Right cardiac atrium (tissue), 5 donors: Measurements from ENCODE around the gene TMEM129. TPM values are rescaled to one million over a fixed set of nuclear protein-coding genes. Genes with fewer than 3 reads are reported as not detected.

Source experiments
- ATAC-seq, 2 donors: fragments of 200-7000 bp; cut with Tn5 transposase; one replicate each; pipeline versions ENCODE4 v1.8.0 to v1.9.1; 2020; ENCODE audit warnings: moderate library complexity in 2 of 2, mild to moderate bottlenecking in 1 of 2
- DNase-seq, 3 donors: peaks; one replicate each; pipeline ENCODE4 v3.0.0-alpha.2; 2020
- H3K27ac ChIP-seq: one replicate; pipeline ENCODE4 v1.5.1; 2013; ENCODE audit warnings: mild to moderate bottlenecking, low read length, control low read depth, moderate library complexity
- H3K27me3 ChIP-seq: one replicate; pipeline ENCODE4 v1.6.1; 2013; ENCODE audit not compliant: control insufficient read depth, insufficient read depth
- H3K4me1 ChIP-seq: one replicate; pipeline ENCODE4 v1.6.1; 2013; ENCODE audit warnings: low read length; ENCODE audit not compliant: control insufficient read depth, insufficient read depth
- H3K4me3 ChIP-seq: one replicate; pipeline ENCODE4 v1.5.1; 2013; ENCODE audit warnings: low read length, control low read depth
- H3K9me3 ChIP-seq: one replicate; pipeline ENCODE4 v1.6.1; 2013; ENCODE audit warnings: low read length; ENCODE audit not compliant: control insufficient read depth
- WGBS: extraction: QIAGEN DNeasy Blood & Tissue Kit; methylation state at CpG from one replicate; pipeline ENCODE4 v1.1.7; 2013; 5-methylcytosine and 5-hydroxymethylcytosine counted together
- intact Hi-C, 4 donors: fragments of 100-400 bp; cut with DNase I; formaldehyde crosslinking; loops; one replicate each; pipeline versions ENCODE4 v1.11.0 to v1.14.0; 2022 to 2023
- polyA plus RNA-seq: library from polyadenylated mRNA; stranded (reverse); fragments of 200-250 nt; gene quantifications from one replicate; pipeline ENCODE4 v1.2.3, GENCODE V29; 2013
- total RNA-seq, 4 donors: library from RNA; stranded (reverse); fragmentation: NEBNext Ultra II Directional; extraction: Animal tissue kit (Norgen Biotek cat#: 25700); gene quantifications; one replicate each; pipeline ENCODE4 v1.2.1, GENCODE V29; 2021
- donor health status: healthy with polysubstance abuse.
- donor health status: DM: no; HTN: yes; CAD: no.
- donor health status: DM: no; HTN: no; CAD: no.
- donor health status: DM: no; HTN: yes; CAD: no; lungs with severe emphysema.
- donor health status: DM: yes; HTN: yes; CAD: no.

The TMEM129 gene
- total and polyA plus RNA-seq, 5 donors, result 43.0 to 59.2 (median 49.0) TPM

GRCh38 chr4:1730532-1731135 lies 9.5 kb upstream of the TMEM129 start:
- ATAC-seq (no peak), DNase-seq (peak in 2 of 3 donors; percentile 7 to 25)
- WGBS, result 94% methylated on average over 16 of the region's 16 CpGs
- Histone ChIP-seq H3K9me3 (no peaks in the 10 kb centered on the region), H3K27ac (no peak overlapping the region), H3K4me3 (no peak overlapping the region), H3K27me3 (no peaks in the 10 kb centered on the region), H3K4me1 (no peaks in the 10 kb centered on the region)
- intact Hi-C loops, result no loop called here

- ATAC-seq, result peak in 1 of 2 donors; percentile 1
- WGBS, result 81% methylated on average over 31 of the region's 31 CpGs
- no peaks in the 10 kb centered on the region for H3K9me3 ChIP-seq
- H3K27me3 ChIP-seq, result no peaks in the 10 kb centered on the region
- peak in 2 of 3 donors; percentile 49 to 60 for DNase-seq
- peak overlapping the region; percentile 53 for H3K27ac ChIP-seq
- intact Hi-C loops, result loop anchor here in 3 of 4 donors (5.0 to 10.0 kb wide), 2 partner anchors 36 to 374 kb away; no protein-coding TSS in a partner anchor
- no peaks in the 10 kb centered on the region for H3K4me1 ChIP-seq
- H3K4me3 ChIP-seq, result no peak overlapping the region
Observed at GRCh38 chr4:1728061-1728980, 7.2 kb upstream of the TMEM129 start.

- peak; percentile 67 to 81 for ATAC-seq
- H3K4me3 ChIP-seq, result no peak overlapping the region
- WGBS, result 53% methylated on average over 18 of the region's 18 CpGs
- DNase-seq, result peak; percentile 80 to 89 (median 89)
- no peaks in the 10 kb centered on the region for H3K27me3 ChIP-seq
- H3K4me1 ChIP-seq, result no peaks in the 10 kb centered on the region
- no peaks in the 10 kb centered on the region for H3K9me3 ChIP-seq
- peak overlapping the region; percentile 53 for H3K27ac ChIP-seq
- intact Hi-C loops, result loop anchor here in 3 of 4 donors (5.0 to 10.0 kb wide), 2 partner anchors 35 to 373 kb away; no protein-coding TSS in a partner anchor
Observed at GRCh38 chr4:1727117-1728031, 6.3 kb upstream of the TMEM129 start.

- no peaks in the 10 kb centered on the region for H3K4me1 ChIP-seq
- H3K4me3 ChIP-seq, result no peak overlapping the region
- DNase-seq (peak; percentile 85 to 96 (median 94)), ATAC-seq (peak; percentile 55)
- no peaks in the 10 kb centered on the region for H3K27me3 ChIP-seq
- 53% methylated on average over 17 of the region's 17 CpGs for WGBS
- intact Hi-C loops, result loop anchor here in 3 of 4 donors (5.0 to 10.0 kb wide), 2 partner anchors 34 to 372 kb away; no protein-coding TSS in a partner anchor
- H3K27ac ChIP-seq, result peak overlapping the region; percentile 44
- no peaks in the 10 kb centered on the region for H3K9me3 ChIP-seq
Observed at GRCh38 chr4:1726146-1726934, 5.2 kb upstream of the TMEM129 start.

- Histone ChIP-seq H3K27ac (no peak overlapping the region), H3K4me3 (no peak overlapping the region), H3K9me3 (no peaks in the 10 kb centered on the region), H3K4me1 (no peaks in the 10 kb centered on the region), H3K27me3 (no peaks in the 10 kb centered on the region)
- peak in 1 of 3 donors; percentile 52 for DNase-seq
- intact Hi-C loops, result loop anchor here in 3 of 4 donors (2.0 to 10.0 kb wide), 3 partner anchors 17 to 371 kb away; no protein-coding TSS in a partner anchor
- no peak for ATAC-seq
- WGBS, result 86% methylated on average over 10 of the region's 10 CpGs
Observed at GRCh38 chr4:1725521-1725920, 4.4 kb upstream of the TMEM129 start.

GRCh38 chr4:1723131-1723801 lies 2.1 kb upstream of the TMEM129 start:
- intact Hi-C loops, result loop anchor here in 1 of 4 donors (10.0 kb wide), 1 partner anchor 368 kb away; no protein-coding TSS in a partner anchor
- H3K27ac ChIP-seq, result no peak overlapping the region
- no peaks in the 10 kb centered on the region for H3K4me1 ChIP-seq
- WGBS, result 71% methylated on average over 12 of the region's 12 CpGs
- no peak for DNase-seq
- H3K27me3 ChIP-seq, result no peaks in the 10 kb centered on the region
- ATAC-seq, result no peak
- no peaks in the 10 kb centered on the region for H3K9me3 ChIP-seq
- no peak overlapping the region for H3K4me3 ChIP-seq

GRCh38 chr4:1722551-1723118 lies 1.5 kb upstream of the TMEM129 start:
- Histone ChIP-seq H3K4me3 (no peak overlapping the region), H3K4me1 (no peaks in the 10 kb centered on the region), H3K9me3 (no peaks in the 10 kb centered on the region), H3K27me3 (no peaks in the 10 kb centered on the region), H3K27ac (no peak overlapping the region)
- intact Hi-C loops, result loop anchor here in 1 of 4 donors (10.0 kb wide), 1 partner anchor 368 kb away; no protein-coding TSS in a partner anchor
- no peak for ATAC-seq
- DNase-seq, result peak in 1 of 3 donors; percentile 45
- 44% methylated on average over 18 of the region's 18 CpGs for WGBS

- Histone ChIP-seq H3K4me3 (peak overlapping the region; percentile 54), H3K27ac (no peak overlapping the region), H3K9me3 (no peaks in the 10 kb centered on the region), H3K4me1 (no peaks in the 10 kb centered on the region), H3K27me3 (no peaks in the 10 kb centered on the region)
- WGBS, result 5% methylated on average over 61 of the region's 61 CpGs
- DNase-seq (peak in 2 of 3 donors; percentile 62 to 81), ATAC-seq (no peak)
- intact Hi-C loops, result loop anchor here in 1 of 4 donors (10.0 kb wide), 1 partner anchor 367 kb away; no protein-coding TSS in a partner anchor
Observed at GRCh38 chr4:1721666-1722550, 785 bp upstream of the TMEM129 start.
